ENCODE measurements around the gene MLXIP. TPM values are rescaled to one million over a fixed set of nuclear protein-coding genes. Genes with fewer than 3 reads are reported as not detected.

The MLXIP gene
- total RNA-seq, 1 experiment from 2014 or later, result 32.4 TPM

- Histone ChIP-seq H3K18ac (ENCODE audit: insufficient read length, low read depth, low read length) (no peak overlapping the region), H4K8ac (replicated peaks; ENCODE audit: insufficient read length, low read depth, low read length) (no peak overlapping the region), H3K14ac (ENCODE audit: insufficient read depth, low read length) (no peak overlapping the region), H3K56ac (ENCODE audit: insufficient read length, low read depth, low read length) (no peak overlapping the region), H3K79me1 (ENCODE audit: insufficient read depth, low read depth, low read length, poor library complexity, severe bottlenecking) (no peaks in the 10 kb centered on the region), H3T11ph (ENCODE audit: low read length) (no peak overlapping the region), H3K27ac (ENCODE audit: insufficient read length, low read depth, low read length) (no peak overlapping the region), H4K20me1 (ENCODE audit: control insufficient read depth, insufficient read depth, insufficient read length) (no peaks in the 10 kb centered on the region), H2BK20ac (ENCODE audit: low read depth, low read length, poor library complexity, severe bottlenecking) (no peak overlapping the region), H3K4me2 (ENCODE audit: insufficient read depth, insufficient read length, low read length) (no peak overlapping the region), H2AFZ (ENCODE audit: low read length) (no peak overlapping the region), H2BK120ac (ENCODE audit: low read depth, low read length, poor library complexity, severe bottlenecking) (no peak overlapping the region), H4K91ac (ENCODE audit: insufficient read length, low read depth, low read length) (no peak overlapping the region), H4K5ac (ENCODE audit: insufficient read length, low read depth, low read length) (no peak overlapping the region), H3K4ac (ENCODE audit: low read depth, low read length) (no peak overlapping the region), H3K9me3 (ENCODE audit: control insufficient read depth, low read depth, low read length) (no peaks in the 10 kb centered on the region), H3K23ac (ENCODE audit: insufficient read length, low read depth, low read length) (no peak overlapping the region), H2BK12ac (ENCODE audit: insufficient read length, low read depth, low read length) (no peak overlapping the region), H2BK5ac (ENCODE audit: insufficient read length, low read length) (no peak overlapping the region), H2BK15ac (ENCODE audit: low read depth, low read length) (no peak overlapping the region), H2AK5ac (ENCODE audit: insufficient read length, low read length) (no peak overlapping the region), H3K27me3 (ENCODE audit: insufficient read depth, low read length) (no peaks in the 10 kb centered on the region), H3K9ac (ENCODE audit: extremely low read depth, insufficient read length, low read length) (no peak overlapping the region), H3K79me2 (ENCODE audit: insufficient read depth, low read length) (no peaks in the 10 kb centered on the region), H3K23me2 (ENCODE audit: insufficient read length, low read depth, low read length, poor library complexity, severe bottlenecking) (no peaks in the 10 kb centered on the region), H3K4me1 (ENCODE audit: insufficient read depth, low read length) (no peaks in the 10 kb centered on the region)
- peak overlapping the region in 1 of 3 experiments; percentile 27; a peak in 1 of 7 replicates for H3K27ac Mint-ChIP-seq
- peaks cover 6% of the 10 kb centered on the region in 2 experiments for H3K4me1 Mint-ChIP-seq
- DNase-seq, result no peak
- no peaks in the 10 kb centered on the region for H3K36me3 Mint-ChIP-seq (ENCODE audit: insufficient read depth in 1 of 3, low read depth in 3 of 3)
- TF ChIP-seq CTCF (conservative IDR thresholded peaks at IDR 0.05), result no peak
- no peak overlapping the region for H3K4me3 Mint-ChIP-seq
- no CpG with 5 or more reads among the region's 8 CpGs for WGBS (ENCODE audit: extremely low coverage, insufficient read length, low lambda C conversion rate)
- no peaks in the 10 kb centered on the region for H3K27me3 Mint-ChIP-seq (ENCODE audit: low read depth)
- H3K9me3 Mint-ChIP-seq, result no peaks in the 10 kb centered on the region; a peak in 1 of 5 replicates
These were observed 71.6 kb downstream of the MLXIP start for GRCh38 chr12:122150127-122150681.

All from H9 (cell line).